ENCODE data around the gene COX4I2.
"Not testable (repeated sequence)": the region's sequence is repeated elsewhere in the genome, so short reads cannot be mapped to it uniquely, and the experiment has no call there.

The COX4I2 gene

GRCh38 chr20:31653561-31653960 is 15.8 kb downstream of the COX4I2 start:
- in situ Hi-C loops (cut with HindIII; ENCODE audit: low sequenced_read_pairs), result no loop called here

GRCh38 chr20:31654534-31654933 is 16.8 kb downstream of the COX4I2 start:
- in situ Hi-C loops (cut with HindIII; ENCODE audit: low sequenced_read_pairs), result no loop called here

DNA sequence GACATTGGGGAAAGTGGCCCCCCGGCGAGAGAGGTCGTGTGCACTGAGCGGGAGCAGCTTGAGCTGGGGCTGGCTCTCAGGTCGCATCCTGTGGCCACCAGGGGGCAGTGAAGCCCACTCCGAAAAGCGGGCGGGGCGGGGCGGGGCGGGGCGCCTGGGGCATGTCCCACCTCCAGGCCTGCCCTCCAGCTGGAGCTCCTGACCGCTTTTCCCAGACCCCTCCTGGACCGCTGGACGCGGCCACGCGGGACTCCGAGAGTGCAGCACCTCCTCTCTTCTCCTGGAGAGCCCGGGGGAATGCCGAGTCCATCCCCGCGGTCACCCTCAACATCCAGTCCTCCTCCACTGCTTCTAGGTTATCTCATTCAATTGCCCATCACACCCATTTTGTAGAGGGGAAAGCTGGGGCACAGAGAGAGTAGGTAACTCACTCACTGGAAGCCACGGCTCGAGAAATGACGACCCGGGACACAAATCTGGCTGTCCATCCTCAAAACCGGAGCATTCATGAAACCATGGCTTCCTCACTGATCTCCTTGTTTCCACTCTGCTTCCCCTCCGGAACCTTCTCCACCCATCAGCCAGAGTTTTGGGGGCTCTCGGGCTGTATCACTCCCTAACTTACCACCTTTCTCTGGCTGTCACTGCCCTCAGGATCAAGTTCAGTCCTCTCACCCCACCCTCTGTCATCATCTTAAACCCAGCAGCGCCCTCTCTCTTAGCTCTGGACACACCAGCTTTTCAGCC is 24.1 kb downstream of the COX4I2 start:
- in situ Hi-C loops (cut with HindIII; ENCODE audit: low sequenced_read_pairs), result no loop called here

DNA sequence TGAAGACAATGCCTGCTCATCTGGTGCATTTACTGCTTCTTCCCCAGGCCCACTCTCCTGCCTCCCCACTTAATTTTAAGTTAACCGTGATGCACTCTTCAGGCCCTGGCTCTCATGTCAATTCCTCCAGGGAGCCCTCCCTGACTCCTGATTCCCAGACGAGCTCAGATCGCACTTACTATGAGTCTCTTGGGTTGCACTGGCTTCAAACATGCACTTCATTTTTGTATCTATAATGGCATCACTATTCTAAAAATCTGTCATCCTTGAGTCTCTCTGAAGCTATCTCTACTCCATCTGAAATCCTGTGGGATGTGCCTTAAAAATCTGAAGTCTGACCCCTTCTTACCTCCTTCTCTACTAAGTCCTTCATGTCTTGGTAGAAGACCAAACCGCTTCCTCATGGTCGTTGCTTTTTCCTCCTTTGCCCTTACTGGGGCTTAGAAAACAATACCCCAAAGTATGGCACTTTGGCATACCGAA is 24.7 kb downstream of the COX4I2 start:
- in situ Hi-C loops (cut with HindIII; ENCODE audit: low sequenced_read_pairs), result no loop called here

DNA sequence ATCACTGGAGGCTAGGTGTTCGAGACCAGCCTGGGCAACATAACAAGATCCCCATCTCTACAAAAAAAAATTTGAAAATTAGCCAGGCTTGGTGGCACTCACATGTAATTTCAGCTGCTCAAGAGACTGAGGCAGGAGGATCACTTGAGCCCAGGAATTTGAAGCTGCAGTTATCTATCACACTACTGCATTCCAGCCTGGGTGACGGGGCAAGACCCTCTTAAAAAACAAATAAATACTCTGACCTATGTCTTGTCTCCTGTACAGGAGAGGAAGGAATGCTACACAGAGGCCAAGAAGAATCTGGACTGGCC is 25.8 kb downstream of the COX4I2 start:
- in situ Hi-C loops (cut with HindIII; ENCODE audit: low sequenced_read_pairs), result no loop called here

DNA sequence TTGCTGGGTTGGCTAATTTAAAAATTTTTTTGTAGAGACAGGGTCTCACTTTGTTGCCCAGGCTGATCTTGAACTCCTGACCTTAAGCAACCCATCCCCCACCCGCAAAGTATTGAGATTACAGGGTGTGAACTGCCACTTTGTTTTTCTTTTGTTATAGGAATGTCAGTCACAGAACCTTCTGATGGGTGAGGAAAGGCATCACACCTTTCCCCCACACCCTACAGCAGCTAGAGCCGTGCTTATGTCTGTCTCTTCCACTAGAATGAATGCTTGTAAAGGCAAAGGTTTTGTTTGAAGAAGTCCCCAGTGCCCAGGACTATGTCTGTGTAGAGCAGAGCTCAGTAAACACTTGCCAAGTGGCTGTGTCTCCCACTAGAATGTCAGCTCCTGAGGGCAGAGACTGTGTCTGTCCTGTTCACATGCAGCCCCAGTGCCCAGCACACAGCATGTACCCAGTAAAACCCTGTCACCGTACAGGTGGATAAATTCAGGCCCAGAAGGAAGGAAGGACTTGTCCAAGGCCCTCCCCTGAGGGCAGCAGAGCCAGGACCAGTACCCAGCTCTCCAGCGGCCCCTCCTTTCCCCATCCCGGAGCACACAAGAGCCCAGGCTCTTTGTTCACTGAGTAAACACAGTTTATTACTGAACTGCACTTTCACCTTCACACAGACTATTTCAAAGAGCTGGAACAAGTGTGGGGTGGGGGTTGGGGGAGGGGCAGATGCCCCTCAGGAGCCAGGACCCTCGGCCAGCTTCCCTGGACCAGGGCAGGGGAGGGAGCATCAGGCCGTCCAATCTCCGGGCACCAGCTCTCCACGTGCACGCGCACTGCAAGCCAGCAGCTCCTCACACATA is 26.4 kb downstream of the COX4I2 start:
- in situ Hi-C loops (cut with HindIII; ENCODE audit: low sequenced_read_pairs), result no loop called here

DNA sequence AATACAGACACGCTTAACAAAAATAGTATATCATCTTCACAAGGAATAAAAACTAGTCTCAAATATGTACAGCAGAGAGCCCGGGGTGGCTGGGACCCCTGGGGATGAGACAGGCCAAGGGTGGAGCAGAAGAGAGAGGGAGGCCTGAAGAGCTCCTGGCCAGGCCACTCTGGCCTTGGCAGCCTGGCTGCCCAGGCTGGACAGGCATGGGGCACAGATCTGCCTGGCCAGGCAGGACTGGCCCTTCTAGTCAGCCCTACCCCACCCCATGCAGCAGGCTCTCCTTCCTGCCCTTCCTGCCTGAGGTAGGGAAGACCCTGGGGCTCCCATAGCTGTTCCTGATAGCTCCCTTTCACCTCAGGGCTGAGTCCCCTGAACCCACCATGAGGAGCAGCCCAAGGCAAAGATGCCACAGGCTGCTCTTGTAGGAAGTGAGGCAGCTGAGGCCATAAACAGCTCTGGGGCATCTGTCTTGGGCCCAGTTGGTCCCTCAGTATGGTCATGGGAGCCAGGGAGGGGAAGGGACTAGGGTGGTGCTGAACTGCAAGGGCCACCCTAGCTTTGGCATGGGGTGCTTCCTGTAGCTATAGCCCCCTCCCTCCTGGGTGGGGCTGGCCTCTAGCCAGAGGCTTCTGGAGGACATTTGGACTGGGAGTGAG is 27.1 kb downstream of the COX4I2 start:
- in situ Hi-C loops (cut with HindIII; ENCODE audit: low sequenced_read_pairs), result no loop called here

DNA sequence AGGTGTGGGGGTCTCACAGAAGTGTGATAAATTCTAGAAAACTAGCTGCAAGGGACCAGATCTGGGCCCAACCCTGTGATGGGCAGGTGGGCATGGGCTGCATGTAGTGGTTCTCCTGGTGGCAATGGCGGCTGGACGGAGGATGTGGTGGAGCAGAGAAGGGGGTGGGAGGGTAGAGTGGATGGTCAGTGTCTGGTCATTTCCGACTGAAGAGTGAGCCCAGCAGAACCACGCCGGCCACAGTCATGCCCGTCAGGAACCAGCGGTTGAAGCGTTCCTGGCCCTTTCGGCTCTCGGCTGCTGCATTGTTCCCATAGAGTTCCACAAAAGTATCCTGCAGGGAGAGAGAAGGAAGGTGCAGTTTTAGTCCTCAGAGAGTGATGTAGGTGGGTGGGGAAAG is 28.0 kb downstream of the COX4I2 start:
- in situ Hi-C loops (cut with HindIII; ENCODE audit: low sequenced_read_pairs), result no loop called here

GRCh38 chr20:31666258-31667042 is 28.7 kb downstream of the COX4I2 start:
- in situ Hi-C loops (cut with HindIII; ENCODE audit: low sequenced_read_pairs), result no loop called here

DNA sequence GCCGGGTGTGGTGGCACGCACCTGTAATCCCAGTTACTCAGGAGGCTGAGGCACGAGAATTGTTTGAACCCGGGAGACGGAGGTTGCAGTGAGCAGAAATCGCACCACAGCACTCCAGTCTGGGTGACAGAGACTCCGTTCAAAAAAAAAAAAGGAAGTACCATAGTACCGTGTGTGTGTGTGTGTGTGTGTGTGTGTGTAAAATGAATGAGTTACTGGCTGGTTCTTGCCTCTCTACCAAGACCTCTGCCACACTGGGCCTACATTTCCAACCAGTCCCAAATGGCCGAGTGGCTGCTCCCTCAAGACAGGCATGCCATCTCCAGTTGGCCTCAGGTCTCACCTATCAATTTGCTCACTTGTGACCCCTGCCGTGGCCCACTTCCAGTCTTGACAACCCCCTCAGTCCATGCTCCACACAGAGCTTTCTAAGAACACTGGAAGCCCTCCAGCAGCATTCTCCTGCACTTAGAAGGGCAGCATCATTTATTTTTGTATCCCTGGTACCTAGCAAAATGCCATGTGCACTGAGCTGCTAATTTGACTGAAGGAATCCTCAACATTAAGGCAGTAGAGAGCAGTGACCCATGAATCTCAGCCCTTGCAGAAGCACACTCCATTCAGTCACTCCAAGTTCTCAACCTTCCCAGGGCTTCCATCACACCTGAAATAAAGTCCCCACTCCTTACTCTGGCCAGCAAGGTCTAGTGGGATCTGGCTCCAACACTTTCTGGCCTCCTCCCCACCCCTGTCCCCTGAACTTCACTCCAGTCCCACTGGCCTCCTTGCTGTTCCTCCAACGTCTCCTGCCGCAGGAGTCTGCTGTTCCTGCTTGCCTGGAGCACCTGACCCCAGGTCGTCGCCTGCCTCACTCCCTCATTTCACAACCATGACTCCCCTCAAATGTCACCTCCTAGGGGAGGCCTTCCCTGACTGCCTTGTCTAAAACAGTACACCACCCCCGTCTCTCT is 29.9 kb downstream of the COX4I2 start:
- in situ Hi-C loops (cut with HindIII; ENCODE audit: low sequenced_read_pairs), result no loop called here

DNA sequence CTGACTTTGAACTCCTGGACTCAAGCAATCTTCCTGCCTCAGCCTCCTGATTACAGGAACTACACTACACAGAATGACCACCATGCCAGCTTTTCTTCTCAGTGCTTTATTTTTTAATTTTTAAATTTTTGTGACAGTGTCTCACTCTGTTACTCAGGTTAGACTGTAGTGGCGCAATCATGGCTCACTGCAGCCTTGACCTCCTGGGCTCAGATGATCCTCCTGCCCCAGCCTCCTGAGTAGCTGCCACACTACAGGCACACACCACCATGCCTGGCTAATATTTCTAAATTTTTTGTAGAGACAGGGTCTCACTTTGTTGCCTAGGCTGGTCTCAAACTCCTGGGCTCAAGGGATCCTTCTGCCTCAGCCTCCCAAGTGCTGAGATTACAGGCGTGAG is 31.2 kb downstream of the COX4I2 start:
- in situ Hi-C loops (cut with HindIII; ENCODE audit: low sequenced_read_pairs), result not testable (repeated sequence)

GRCh38 chr20:31669876-31670275 is 32.2 kb downstream of the COX4I2 start:
- in situ Hi-C loops (cut with HindIII; ENCODE audit: low sequenced_read_pairs), result no loop called here

GRCh38 chr20:31670371-31671228 is 32.9 kb downstream of the COX4I2 start:
- in situ Hi-C loops (cut with HindIII; ENCODE audit: low sequenced_read_pairs), result no loop called here

DNA sequence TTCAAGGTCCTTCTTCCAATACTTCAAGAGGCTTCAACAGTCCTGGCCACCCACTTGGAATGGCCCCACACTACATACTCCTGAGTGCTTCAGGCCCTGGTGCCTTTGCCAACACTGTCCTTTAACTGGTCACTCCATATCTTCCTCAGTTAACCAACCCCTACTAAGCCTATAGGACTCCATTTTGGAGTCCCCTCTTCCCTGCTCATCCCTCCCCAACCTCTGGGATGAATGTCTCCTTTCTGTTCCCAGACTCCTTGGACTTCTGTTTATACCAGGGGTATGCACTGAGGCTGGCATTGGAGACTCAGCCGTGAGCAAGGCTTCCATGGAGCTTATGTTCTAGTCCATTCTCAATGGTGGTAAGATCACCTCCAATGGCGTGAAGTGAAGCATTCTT is 33.6 kb downstream of the COX4I2 start:
- in situ Hi-C loops (cut with HindIII; ENCODE audit: low sequenced_read_pairs), result no loop called here

- in situ Hi-C loops (cut with HindIII; ENCODE audit: low sequenced_read_pairs), result no loop called here
Measured at GRCh38 chr20:31673435-31673834, 35.7 kb downstream of the COX4I2 start.

DNA sequence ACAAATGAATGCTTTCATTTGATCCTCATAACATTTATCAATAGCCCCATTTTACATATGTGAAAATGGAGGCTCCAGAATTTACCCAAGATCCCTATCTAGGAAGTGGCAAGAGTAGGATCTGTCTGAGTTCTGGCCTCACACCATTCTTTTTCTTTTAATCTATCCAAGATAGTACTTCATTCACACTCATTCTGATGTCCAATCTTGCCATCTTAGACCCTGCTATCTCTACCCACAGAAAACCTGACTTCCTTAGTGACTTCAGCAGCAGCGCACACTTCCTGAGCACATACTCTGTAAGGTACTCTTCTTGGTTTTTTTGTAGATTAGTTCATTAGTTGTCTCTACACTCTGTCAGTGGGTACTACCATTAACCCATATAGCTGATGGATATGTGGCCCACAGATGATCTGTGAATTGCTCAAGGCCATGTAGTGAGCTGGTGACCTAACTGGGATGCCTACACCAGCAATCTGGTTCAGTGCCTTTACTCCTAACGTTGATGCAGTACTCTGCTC is 36.3 kb downstream of the COX4I2 start:
- in situ Hi-C loops (cut with HindIII; ENCODE audit: low sequenced_read_pairs), result no loop called here

DNA sequence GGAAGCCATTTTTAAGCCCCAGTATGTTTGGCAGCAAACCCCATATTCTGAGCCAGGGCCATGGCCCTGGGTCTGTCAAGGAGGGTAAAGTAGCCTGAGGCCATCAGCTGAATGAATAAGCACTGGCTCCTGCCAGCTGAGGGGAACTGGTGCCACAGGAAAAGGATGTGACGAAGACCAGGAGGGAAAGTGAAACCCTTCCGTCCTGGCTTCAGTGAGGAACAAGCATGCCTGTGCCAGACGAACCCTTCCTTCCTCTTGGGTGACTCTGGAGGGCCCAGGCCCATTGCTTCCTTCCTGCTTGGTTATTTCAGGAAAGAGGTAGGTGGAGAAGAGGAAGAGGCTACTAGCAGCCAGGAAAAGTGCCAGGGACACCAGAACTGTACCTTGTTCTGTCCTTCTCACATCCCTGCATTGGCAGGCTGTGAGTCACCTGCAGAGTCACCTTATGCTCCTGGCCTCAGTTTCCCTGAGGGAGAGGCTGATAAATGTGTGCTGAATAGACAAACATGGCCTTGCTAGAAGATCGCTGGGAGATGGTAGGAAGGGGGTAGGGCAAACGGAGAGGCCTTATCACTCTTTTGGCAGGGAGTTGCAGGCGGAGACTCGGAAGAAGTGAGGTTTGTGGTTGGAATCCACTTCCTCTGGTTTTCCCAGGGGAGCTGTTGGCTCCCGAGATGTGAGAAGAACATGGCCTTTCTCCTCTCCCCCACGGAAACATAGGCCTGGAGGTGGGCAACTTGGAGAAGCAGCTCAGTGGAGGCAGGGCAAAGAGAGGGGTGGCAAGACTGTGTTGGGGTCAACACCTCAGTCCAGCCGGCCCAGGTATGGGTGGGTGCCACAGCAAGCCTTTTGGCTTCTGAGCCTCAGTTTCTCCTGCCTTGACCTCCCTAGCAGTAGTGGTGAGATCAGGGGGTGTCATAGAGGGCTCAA is 37.4 kb downstream of the COX4I2 start:
- in situ Hi-C loops (cut with HindIII; ENCODE audit: low sequenced_read_pairs), result no loop called here

Measured in DLD1 (cell line).